ENCODE measurements around the gene GRM1. TPM values are rescaled to one million over a fixed set of nuclear protein-coding genes. Genes with fewer than 3 reads are reported as not detected.

GRM1 gene
- total and polyA plus RNA-seq, 9 donors = 0.02 to 0.24 (median 0.10) TPM

DNA sequence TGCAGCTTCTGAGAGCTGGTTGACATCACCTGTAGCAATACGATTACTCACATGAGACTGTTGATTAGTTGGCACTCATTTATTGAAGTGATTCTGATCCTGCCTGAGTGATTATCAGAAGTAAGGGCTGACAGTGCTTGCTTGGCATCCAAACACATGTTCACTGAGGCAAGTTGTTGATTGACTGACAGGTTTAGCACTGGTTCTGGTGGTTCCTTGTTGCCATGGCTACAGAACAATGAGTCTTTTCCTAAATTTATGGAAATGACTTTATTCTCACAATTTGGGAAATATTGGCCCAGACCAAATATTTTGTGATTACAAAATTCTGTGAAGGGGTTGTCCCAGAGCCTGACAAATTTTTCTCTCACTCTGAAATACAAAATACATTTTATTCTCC, 368.8 kb downstream of the GRM1 start:
- no peaks in the 10 kb centered on the region for H3K9me3 ChIP-seq
- H3K27ac ChIP-seq = no peak overlapping the region
- intact Hi-C loops (cut with DNase I) = no loop called here
- no peaks in the 10 kb centered on the region for H3K36me3 ChIP-seq
- no peaks in the 10 kb centered on the region for H3K4me1 ChIP-seq (ENCODE audit: insufficient read depth)
- H3K4me3 ChIP-seq = no peak overlapping the region
- no peaks in the 10 kb centered on the region for H3K27me3 ChIP-seq
- no peak for DNase-seq
- TF ChIP-seq EP300 (IDR thresholded peaks at IDR 0.05) (no peak), POLR2A (IDR thresholded peaks at IDR 0.05) (no peak)
- TF ChIP-seq, protein P1, sequence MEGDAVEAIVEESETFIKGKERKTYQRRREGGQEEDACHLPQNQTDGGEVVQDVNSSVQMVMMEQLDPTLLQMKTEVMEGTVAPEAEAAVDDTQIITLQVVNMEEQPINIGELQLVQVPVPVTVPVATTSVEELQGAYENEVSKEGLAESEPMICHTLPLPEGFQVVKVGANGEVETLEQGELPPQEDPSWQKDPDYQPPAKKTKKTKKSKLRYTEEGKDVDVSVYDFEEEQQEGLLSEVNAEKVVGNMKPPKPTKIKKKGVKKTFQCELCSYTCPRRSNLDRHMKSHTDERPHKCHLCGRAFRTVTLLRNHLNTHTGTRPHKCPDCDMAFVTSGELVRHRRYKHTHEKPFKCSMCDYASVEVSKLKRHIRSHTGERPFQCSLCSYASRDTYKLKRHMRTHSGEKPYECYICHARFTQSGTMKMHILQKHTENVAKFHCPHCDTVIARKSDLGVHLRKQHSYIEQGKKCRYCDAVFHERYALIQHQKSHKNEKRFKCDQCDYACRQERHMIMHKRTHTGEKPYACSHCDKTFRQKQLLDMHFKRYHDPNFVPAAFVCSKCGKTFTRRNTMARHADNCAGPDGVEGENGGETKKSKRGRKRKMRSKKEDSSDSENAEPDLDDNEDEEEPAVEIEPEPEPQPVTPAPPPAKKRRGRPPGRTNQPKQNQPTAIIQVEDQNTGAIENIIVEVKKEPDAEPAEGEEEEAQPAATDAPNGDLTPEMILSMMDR (IDR thresholded peaks at IDR 0.05) = no peak
- WGBS, 3 donors = 91 to 95% (median 92%) methylated on average over 1 of the region's 1 CpG

DNA sequence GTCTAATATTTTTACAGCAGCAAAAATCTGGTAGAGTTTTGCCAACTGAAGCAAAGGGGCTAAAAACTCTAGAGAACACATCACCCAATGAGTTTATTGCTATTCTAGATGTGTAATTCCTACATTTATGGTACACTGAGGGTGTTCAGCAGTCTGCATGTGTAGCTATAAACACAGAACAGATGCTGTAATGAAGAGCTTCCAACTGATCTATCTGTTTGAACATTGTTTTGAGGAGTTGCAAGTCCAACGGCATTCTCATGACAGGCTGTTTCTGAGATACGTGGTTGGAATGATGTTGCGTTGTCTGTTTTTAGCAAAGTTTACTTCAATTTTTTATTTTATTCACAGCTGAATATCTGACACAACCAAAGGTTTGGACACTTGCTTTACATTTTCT, 373.6 kb downstream of the GRM1 start:
- no peaks in the 10 kb centered on the region for H3K27me3 ChIP-seq
- H3K27ac ChIP-seq = no peak overlapping the region
- no peaks in the 10 kb centered on the region for H3K9me3 ChIP-seq
- H3K4me1 ChIP-seq (ENCODE audit: insufficient read depth) = no peaks in the 10 kb centered on the region
- H3K36me3 ChIP-seq = no peaks in the 10 kb centered on the region
- DNase-seq = no peak
- intact Hi-C loops (cut with DNase I) = no loop called here
- TF ChIP-seq EP300 (IDR thresholded peaks at IDR 0.05) (no peak), POLR2A (IDR thresholded peaks at IDR 0.05) (no peak)
- TF ChIP-seq, protein P1 (IDR thresholded peaks at IDR 0.05) = no peak
- 65 to 91% (median 65%) methylated on average over 3 of the region's 3 CpGs for WGBS, 3 donors
- no peak overlapping the region for H3K4me3 ChIP-seq

DNA sequence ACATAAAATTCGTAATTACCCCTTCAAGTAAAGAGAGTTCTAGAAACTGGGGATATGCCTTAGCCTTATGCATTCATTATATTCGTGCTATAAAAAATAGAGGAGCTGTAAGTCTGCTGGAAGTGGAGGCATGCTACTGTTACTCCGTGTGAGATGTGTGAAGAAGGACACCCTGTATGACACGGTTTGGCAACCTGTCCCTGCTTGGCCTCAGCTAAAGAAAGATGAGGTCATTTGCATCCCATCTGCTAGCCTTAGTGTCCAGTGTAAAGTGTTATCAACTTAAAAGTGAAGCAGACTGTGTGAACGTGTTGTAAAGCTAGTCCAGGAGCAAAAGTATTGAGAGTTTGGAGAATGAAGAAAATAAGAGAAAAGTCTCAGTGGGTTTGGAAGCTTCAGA, 379.7 kb downstream of the GRM1 start:
- Histone ChIP-seq H3K4me1 (ENCODE audit: insufficient read depth) (no peaks in the 10 kb centered on the region), H3K27me3 (no peaks in the 10 kb centered on the region), H3K27ac (no peak overlapping the region), H3K36me3 (no peaks in the 10 kb centered on the region), H3K4me3 (no peak overlapping the region), H3K9me3 (no peaks in the 10 kb centered on the region)
- no peak for TF ChIP-seq EP300 (IDR thresholded peaks at IDR 0.05)
- TF ChIP-seq POLR2A (IDR thresholded peaks at IDR 0.05) = no peak
- TF ChIP-seq, protein P1 (IDR thresholded peaks at IDR 0.05) = no peak
- intact Hi-C loops (cut with DNase I) = no loop called here
- no peak for DNase-seq
- WGBS, 3 donors = 52 to 66% (median 56%) methylated on average over 5 of the region's 5 CpGs

DNA sequence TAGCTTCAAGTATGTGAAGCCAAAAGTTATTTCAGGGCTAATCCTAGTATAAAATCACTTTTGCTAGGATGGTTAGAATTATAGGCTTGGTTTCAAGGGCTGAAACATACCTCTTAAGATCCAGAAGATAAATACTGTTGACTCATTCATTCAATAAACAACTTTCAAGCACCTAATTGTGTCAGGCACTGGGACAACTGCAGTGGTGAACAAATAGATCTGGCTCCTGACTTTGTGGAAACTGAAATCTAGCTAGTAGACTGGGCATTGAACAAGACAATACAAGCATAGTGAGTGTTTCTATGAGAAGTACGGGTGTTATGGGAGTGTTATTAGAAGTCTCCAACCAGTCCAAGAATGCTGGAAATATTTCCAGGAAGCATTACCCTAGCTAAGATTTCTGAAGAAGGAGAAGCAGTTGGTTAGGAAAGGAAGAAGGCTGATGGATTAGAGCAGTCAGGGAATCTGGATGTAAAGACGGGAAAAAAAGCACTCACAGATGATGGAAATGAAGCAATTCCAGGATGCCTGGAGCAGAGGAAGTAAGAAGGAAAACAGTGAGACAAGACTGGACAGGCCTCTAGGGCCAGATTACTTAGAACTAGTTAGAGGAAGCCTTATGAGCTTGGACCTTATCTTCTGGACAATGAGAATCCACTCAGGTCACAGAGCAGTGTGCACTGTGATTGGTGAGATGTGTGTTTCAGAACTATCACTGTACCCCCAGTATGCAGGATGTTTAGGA, 382.2 kb downstream of the GRM1 start:
- no peak overlapping the region for H3K27ac ChIP-seq
- no peak overlapping the region for H3K4me3 ChIP-seq
- DNase-seq = no peak
- intact Hi-C loops (cut with DNase I) = no loop called here
- TF ChIP-seq EP300 (IDR thresholded peaks at IDR 0.05) (no peak), POLR2A (IDR thresholded peaks at IDR 0.05) (no peak)
- TF ChIP-seq, protein P1 (IDR thresholded peaks at IDR 0.05) = no peak
- H3K4me1 ChIP-seq (ENCODE audit: insufficient read depth) = no peaks in the 10 kb centered on the region
- no peaks in the 10 kb centered on the region for H3K27me3 ChIP-seq
- no peaks in the 10 kb centered on the region for H3K36me3 ChIP-seq
- no peaks in the 10 kb centered on the region for H3K9me3 ChIP-seq
- WGBS, 3 donors = 74 to 82% (median 78%) methylated on average over 2 of the region's 2 CpGs

Measured in ovary (tissue), 9 donors.